IgD-negative memory B cell (primary cell): ENCODE data around the gene MIB1. TPM values are rescaled to one million over a fixed set of nuclear protein-coding genes. Genes with fewer than 3 reads are reported as not detected.
A peak's percentile ranks its signal among the peaks of the same experiment; 100 is the strongest.

ENCODE experiments used
- H3K27ac Mint-ChIP-seq, 3 donors: one replicate each; pipeline ENCODE4 v1.8.0; 2020 to 2022; ENCODE audit warnings: mild to moderate bottlenecking in 3 of 3, mixed read lengths in 3 of 3, moderate library complexity in 1 of 3
- H3K27me3 Mint-ChIP-seq: one replicate; pipeline ENCODE4 v1.8.0; 2021; ENCODE audit warnings: mixed read lengths
- H3K36me3 Mint-ChIP-seq: one replicate; pipeline ENCODE4 v1.8.0; 2020; ENCODE audit warnings: mild to moderate bottlenecking, mixed read lengths
- H3K4me1 Mint-ChIP-seq, 3 donors: one replicate each; pipeline ENCODE4 v1.8.0; 2020 to 2022; ENCODE audit warnings: mixed read lengths in 3 of 3, mild to moderate bottlenecking in 1 of 3
- H3K4me3 Mint-ChIP-seq, 4 donors: one replicate each; pipeline ENCODE4 v1.8.0; 2020 to 2022; ENCODE audit warnings: mild to moderate bottlenecking in 4 of 4, mixed read lengths in 4 of 4, moderate library complexity in 3 of 4
- H3K9me3 Mint-ChIP-seq, 3 donors: one replicate each; pipeline ENCODE4 v1.8.0; 2020 to 2021; ENCODE audit warnings: mixed read lengths in 3 of 3, mild to moderate bottlenecking in 1 of 3
- polyA plus RNA-seq: library from polyadenylated mRNA; unstranded; fragments of 300-500 nt; fragmentation: Illumina TruSeq; gene quantifications from one replicate; pipeline ENCODE4 v1.2.3, GENCODE V29; 2021

The MIB1 gene
- polyA plus RNA-seq, 1 donor from 2014 or later: 2.2 TPM

GRCh38 chr18:21820033-21820810 lies 79.6 kb downstream of the MIB1 start:
- Mint-ChIP-seq H3K27me3 (no peaks in the 10 kb centered on the region), H3K36me3 (peaks cover 10% of the 10 kb centered on the region), H3K4me3 (no peak overlapping the region), H3K27ac (no peak overlapping the region), H3K9me3 (no peaks in the 10 kb centered on the region), H3K4me1 (peaks cover 0 to 6% (median 0%) of the 10 kb centered on the region in 3 donors)

DNA sequence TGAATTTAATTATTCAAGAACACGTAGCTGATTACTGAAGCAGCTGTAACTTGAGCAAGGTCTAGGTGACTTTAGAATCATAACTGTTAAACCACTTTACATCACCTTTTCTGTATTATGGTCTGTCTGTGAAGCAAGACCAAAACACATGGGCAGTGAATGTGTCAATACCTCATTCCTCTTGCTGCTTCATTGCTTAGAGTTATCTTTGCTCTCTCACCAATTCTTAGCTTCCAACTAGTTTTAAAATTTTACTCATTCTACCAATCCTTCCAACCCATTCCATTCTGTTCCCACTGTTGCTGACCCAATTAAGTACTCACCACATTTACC lies 80.2 kb downstream of the MIB1 start:
- no peaks in the 10 kb centered on the region for H3K27me3 Mint-ChIP-seq
- H3K4me3 Mint-ChIP-seq: no peak overlapping the region
- no peak overlapping the region for H3K27ac Mint-ChIP-seq
- H3K9me3 Mint-ChIP-seq: no peaks in the 10 kb centered on the region
- peaks cover 10% of the 10 kb centered on the region for H3K36me3 Mint-ChIP-seq
- H3K4me1 Mint-ChIP-seq: peaks cover 0 to 6% (median under 1%) of the 10 kb centered on the region in 3 donors

GRCh38 chr18:21823848-21824247 lies 83.3 kb downstream of the MIB1 start:
- Mint-ChIP-seq H3K36me3 (peaks cover 6% of the 10 kb centered on the region), H3K4me3 (no peak overlapping the region), H3K4me1 (peaks cover 2 to 4% (median 4%) of the 10 kb centered on the region in 3 donors), H3K27ac (no peak overlapping the region), H3K9me3 (no peaks in the 10 kb centered on the region), H3K27me3 (no peaks in the 10 kb centered on the region)

- Mint-ChIP-seq H3K9me3 (no peaks in the 10 kb centered on the region), H3K4me3 (no peak overlapping the region), H3K27me3 (no peaks in the 10 kb centered on the region), H3K36me3 (peaks cover 8% of the 10 kb centered on the region), H3K4me1 (peaks cover 2 to 4% (median 4%) of the 10 kb centered on the region in 3 donors), H3K27ac (no peak overlapping the region)
These were observed 85.6 kb downstream of the MIB1 start for GRCh38 chr18:21826196-21826595.

- peaks cover 8% of the 10 kb centered on the region for H3K36me3 Mint-ChIP-seq
- H3K27me3 Mint-ChIP-seq: no peaks in the 10 kb centered on the region
- H3K4me1 Mint-ChIP-seq: peaks cover 2 to 4% (median 4%) of the 10 kb centered on the region in 3 donors
- no peaks in the 10 kb centered on the region for H3K9me3 Mint-ChIP-seq
- H3K27ac Mint-ChIP-seq: no peak overlapping the region
- H3K4me3 Mint-ChIP-seq: no peak overlapping the region
These were observed 86.2 kb downstream of the MIB1 start for GRCh38 chr18:21826641-21827302.

- no peak overlapping the region for H3K27ac Mint-ChIP-seq
- H3K36me3 Mint-ChIP-seq: peaks cover 10% of the 10 kb centered on the region
- no peaks in the 10 kb centered on the region for H3K27me3 Mint-ChIP-seq
- peaks cover 1 to 4% (median 2%) of the 10 kb centered on the region in 3 donors for H3K4me1 Mint-ChIP-seq
- H3K4me3 Mint-ChIP-seq: no peak overlapping the region
- no peaks in the 10 kb centered on the region for H3K9me3 Mint-ChIP-seq
These were observed 89.9 kb downstream of the MIB1 start for GRCh38 chr18:21830532-21830931.

- no peak overlapping the region for H3K27ac Mint-ChIP-seq
- peaks cover 0 to 4% (median 0%) of the 10 kb centered on the region in 3 donors for H3K4me1 Mint-ChIP-seq
- H3K9me3 Mint-ChIP-seq: no peaks in the 10 kb centered on the region
- no peak overlapping the region for H3K4me3 Mint-ChIP-seq
- no peaks in the 10 kb centered on the region for H3K27me3 Mint-ChIP-seq
- H3K36me3 Mint-ChIP-seq: peaks cover 7% of the 10 kb centered on the region
These were observed 90.8 kb downstream of the MIB1 start for GRCh38 chr18:21831413-21831831.

DNA sequence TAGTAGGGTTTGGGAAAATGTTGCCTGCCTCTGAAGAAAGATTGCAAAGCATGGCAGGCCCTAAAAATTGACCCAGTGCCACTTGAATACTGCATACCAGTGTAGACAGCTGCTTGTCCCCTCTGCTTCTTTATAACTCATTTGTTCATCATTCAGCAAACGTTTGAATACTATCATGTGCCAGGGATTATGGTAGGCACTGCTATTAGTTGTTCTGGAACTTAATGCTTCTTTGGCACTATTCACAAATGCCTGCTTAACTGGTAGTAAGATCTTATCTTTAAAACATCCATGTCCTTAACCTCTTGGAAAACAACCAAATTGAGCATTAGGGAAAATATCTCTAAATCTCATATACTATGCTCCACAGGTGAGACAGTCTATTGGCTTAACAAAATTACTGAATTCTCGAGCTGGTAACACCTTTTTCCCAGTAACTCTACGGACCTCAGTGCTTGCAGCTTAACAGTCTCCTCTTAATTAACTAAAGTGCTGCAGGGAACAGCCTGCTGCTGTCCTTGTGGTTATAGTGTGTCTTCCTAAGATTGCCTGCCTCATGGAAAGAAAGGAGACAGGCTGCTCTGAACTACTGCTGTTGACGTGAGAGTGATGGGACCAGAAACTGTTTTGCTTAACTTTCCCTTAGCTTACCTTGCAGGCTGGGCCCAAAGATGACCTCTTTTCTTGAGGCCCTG lies 93.2 kb downstream of the MIB1 start:
- no peak overlapping the region for H3K27ac Mint-ChIP-seq
- H3K36me3 Mint-ChIP-seq: peaks cover 7% of the 10 kb centered on the region
- H3K9me3 Mint-ChIP-seq: no peaks in the 10 kb centered on the region
- H3K27me3 Mint-ChIP-seq: no peaks in the 10 kb centered on the region
- no peaks in the 10 kb centered on the region for H3K4me1 Mint-ChIP-seq
- no peak overlapping the region for H3K4me3 Mint-ChIP-seq

- no peak overlapping the region for H3K4me3 Mint-ChIP-seq
- H3K36me3 Mint-ChIP-seq: peaks cover 9% of the 10 kb centered on the region
- no peaks in the 10 kb centered on the region for H3K27me3 Mint-ChIP-seq
- no peaks in the 10 kb centered on the region for H3K4me1 Mint-ChIP-seq
- H3K9me3 Mint-ChIP-seq: no peaks in the 10 kb centered on the region
- no peak overlapping the region for H3K27ac Mint-ChIP-seq
These were observed 93.7 kb downstream of the MIB1 start for GRCh38 chr18:21834299-21834660.

DNA sequence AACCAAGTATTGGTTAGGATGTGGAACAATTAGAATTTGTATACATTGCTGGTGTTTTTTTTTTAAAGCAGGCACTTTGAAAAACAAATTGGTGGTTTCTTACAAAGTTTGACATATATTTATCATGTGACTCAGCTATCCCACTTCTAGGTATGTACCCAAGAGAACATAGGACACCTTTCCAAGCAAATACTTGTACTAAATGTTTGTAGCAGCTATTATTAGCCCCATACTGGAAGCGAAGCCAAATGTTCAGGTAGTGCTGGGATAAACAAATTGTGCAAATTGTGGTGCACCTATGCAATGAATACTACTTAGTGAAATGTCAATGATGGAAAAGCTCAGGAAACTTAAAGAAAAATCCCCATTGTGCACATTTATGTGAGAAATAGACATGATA lies 101.0 kb downstream of the MIB1 start:
- Mint-ChIP-seq H3K9me3 (no peaks in the 10 kb centered on the region), H3K4me1 (no peaks in the 10 kb centered on the region), H3K27ac (peak overlapping the region in 1 of 3 donors; percentile 59), H3K36me3 (peaks cover 12% of the 10 kb centered on the region), H3K27me3 (no peaks in the 10 kb centered on the region), H3K4me3 (no peak overlapping the region)

- no peaks in the 10 kb centered on the region for H3K27me3 Mint-ChIP-seq
- no peak overlapping the region for H3K4me3 Mint-ChIP-seq
- no peaks in the 10 kb centered on the region for H3K9me3 Mint-ChIP-seq
- no peaks in the 10 kb centered on the region for H3K4me1 Mint-ChIP-seq
- no peak overlapping the region for H3K27ac Mint-ChIP-seq
- H3K36me3 Mint-ChIP-seq: peaks cover 12% of the 10 kb centered on the region
These were observed 102.7 kb downstream of the MIB1 start for GRCh38 chr18:21843341-21843740.

- Mint-ChIP-seq H3K27ac (peak overlapping the region in 1 of 3 donors; percentile 12), H3K27me3 (no peaks in the 10 kb centered on the region), H3K36me3 (peaks cover 3% of the 10 kb centered on the region), H3K9me3 (no peaks in the 10 kb centered on the region), H3K4me1 (peaks cover 12 to 18% (median 13%) of the 10 kb centered on the region in 3 donors), H3K4me3 (no peak overlapping the region)
These were observed 110.9 kb downstream of the MIB1 start for GRCh38 chr18:21851327-21851961.

GRCh38 chr18:21853016-21853415 lies 112.4 kb downstream of the MIB1 start:
- Mint-ChIP-seq H3K27me3 (no peaks in the 10 kb centered on the region), H3K4me3 (peak overlapping the region in 1 of 4 donors; percentile 33), H3K4me1 (peaks cover 20 to 25% (median 21%) of the 10 kb centered on the region in 3 donors), H3K9me3 (no peaks in the 10 kb centered on the region), H3K27ac (peak overlapping the region in 2 of 3 donors; percentile 5 to 83), H3K36me3 (peaks cover 9% of the 10 kb centered on the region)

- Mint-ChIP-seq H3K36me3 (peaks cover 9% of the 10 kb centered on the region), H3K4me1 (peaks cover 22 to 25% (median 22%) of the 10 kb centered on the region in 3 donors), H3K4me3 (no peak overlapping the region), H3K27ac (no peak overlapping the region), H3K9me3 (no peaks in the 10 kb centered on the region), H3K27me3 (no peaks in the 10 kb centered on the region)
These were observed 113.4 kb downstream of the MIB1 start for GRCh38 chr18:21853775-21854552.
